Peyer's patch (tissue), 4 donors: ENCODE measurements around the gene FXN. TPM values are rescaled to one million over a fixed set of nuclear protein-coding genes. Genes with fewer than 3 reads are reported as not detected.

Source experiments
- DNase-seq, 3 donors: peaks; one replicate each; pipeline ENCODE4 v3.0.0-alpha.2; 2017 to 2019
- H3K27ac ChIP-seq, 4 donors: fragments of 200-600 bp; sonication (generic); one replicate each; pipeline ENCODE4 v1.5.1; 2016 to 2019
- H3K27me3 ChIP-seq, 2 donors: fragments of 200-600 bp; sonication (generic); one replicate each; pipeline ENCODE4 v1.5.1; 2019
- H3K36me3 ChIP-seq, 3 donors: fragments of 200-600 bp; sonication (generic); one replicate each; pipeline ENCODE4 v1.5.1; 2016 to 2019
- H3K4me1 ChIP-seq, 4 donors: fragments of 200-600 bp; sonication (generic); one replicate each; pipeline ENCODE4 v1.5.1; 2016 to 2019
- H3K4me3 ChIP-seq, 4 donors: fragments of 200-600 bp; sonication (generic); 1 replicate in 3 of 4; 2 replicates in 1 of 4; pipeline ENCODE4 v1.5.1; 2016 to 2019; ENCODE audit warnings: mild to moderate bottlenecking in 1 of 4
- H3K9me3 ChIP-seq, 4 donors: fragments of 200-600 bp; sonication (generic); one replicate each; pipeline ENCODE4 v1.5.1; 2016 to 2019; ENCODE audit warnings: mild to moderate bottlenecking in 1 of 4
- POLR2A ChIP-seq, 2 donors: fragments of 450-650 bp; IDR thresholded peaks; one replicate each; pipeline ENCODE4 v1.5.1; 2017; ENCODE audit warnings: antibody characterized with exemption in 2 of 2, mild to moderate bottlenecking in 2 of 2, moderate library complexity in 2 of 2
- total RNA-seq, 4 donors: library from RNA; depleted of rRNA; stranded (reverse); fragments of >200 nt; gene quantifications; one replicate each; pipeline ENCODE4 v1.1.0, GENCODE V29; 2016
- TF ChIP-seq, protein P1 (sequence below), 6 experiments: fragments of 450-650 bp in 4 of 6; fragments of 200-600 bp in 2 of 6; sonication (generic) in 1 of 6; IDR thresholded peaks; one replicate each; pipeline ENCODE4 v1.5.1; 2017 to 2019; ENCODE audit warnings: antibody characterized with exemption in 6 of 6, mild to moderate bottlenecking in 3 of 6, moderate library complexity in 1 of 6

FXN gene
- total RNA-seq, 4 donors from 2014 or later = 1.7 to 4.2 (median 2.7) TPM

DNA sequence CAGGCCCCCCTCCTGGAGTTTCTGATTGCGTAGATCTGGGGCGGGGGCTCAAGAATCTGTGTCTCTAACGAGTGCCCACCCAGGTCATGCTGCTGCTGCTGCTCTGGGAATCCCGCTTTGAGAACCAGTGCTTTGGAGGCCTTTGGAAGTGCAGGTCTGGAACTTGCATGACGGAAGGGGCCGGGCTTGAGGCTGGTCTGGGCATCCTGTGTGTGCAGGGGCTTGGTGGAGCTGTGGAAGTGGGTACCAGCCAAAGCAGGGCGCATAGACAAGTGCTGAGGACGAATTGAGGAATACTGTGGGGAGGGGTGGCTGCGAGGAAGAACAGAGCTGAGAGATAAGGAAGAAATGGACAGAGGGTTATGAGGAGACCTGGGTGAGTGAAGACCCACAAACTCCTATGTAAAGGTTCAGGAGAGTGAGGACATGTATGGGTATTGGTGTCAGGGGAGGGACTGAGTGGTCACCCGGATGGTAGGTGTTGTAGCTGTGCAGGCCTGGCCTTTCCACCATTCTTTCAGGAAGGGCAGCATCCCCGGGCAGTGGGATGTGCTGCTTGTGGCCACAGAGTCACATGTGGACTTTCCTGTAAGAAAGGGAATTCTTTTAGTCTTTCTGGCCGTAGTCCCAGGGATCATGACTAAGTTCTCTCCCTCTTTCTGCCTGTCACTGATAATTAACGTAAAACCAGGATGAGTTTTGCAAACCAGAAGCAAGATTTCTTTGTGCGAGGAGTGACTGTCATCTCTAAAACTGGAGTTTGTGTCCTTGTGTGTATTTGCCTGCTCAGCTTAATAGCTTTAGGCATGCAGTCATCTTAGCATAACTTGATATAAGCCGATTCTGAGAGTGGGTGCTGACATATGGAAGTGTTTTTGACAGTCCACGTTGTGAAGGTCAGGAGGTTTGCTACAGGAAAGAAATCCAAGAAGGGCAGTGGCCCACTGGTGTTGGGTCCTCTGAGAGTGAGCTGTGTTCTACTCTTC lies 95.2 kb downstream of the FXN start:
- TF ChIP-seq, protein P1, sequence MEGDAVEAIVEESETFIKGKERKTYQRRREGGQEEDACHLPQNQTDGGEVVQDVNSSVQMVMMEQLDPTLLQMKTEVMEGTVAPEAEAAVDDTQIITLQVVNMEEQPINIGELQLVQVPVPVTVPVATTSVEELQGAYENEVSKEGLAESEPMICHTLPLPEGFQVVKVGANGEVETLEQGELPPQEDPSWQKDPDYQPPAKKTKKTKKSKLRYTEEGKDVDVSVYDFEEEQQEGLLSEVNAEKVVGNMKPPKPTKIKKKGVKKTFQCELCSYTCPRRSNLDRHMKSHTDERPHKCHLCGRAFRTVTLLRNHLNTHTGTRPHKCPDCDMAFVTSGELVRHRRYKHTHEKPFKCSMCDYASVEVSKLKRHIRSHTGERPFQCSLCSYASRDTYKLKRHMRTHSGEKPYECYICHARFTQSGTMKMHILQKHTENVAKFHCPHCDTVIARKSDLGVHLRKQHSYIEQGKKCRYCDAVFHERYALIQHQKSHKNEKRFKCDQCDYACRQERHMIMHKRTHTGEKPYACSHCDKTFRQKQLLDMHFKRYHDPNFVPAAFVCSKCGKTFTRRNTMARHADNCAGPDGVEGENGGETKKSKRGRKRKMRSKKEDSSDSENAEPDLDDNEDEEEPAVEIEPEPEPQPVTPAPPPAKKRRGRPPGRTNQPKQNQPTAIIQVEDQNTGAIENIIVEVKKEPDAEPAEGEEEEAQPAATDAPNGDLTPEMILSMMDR (IDR thresholded peaks at IDR 0.05) = no peak
- TF ChIP-seq POLR2A (IDR thresholded peaks at IDR 0.05) = no peak
- peak overlapping the region in 3 of 4 donors; percentile 68 to 91 (median 86) for H3K27ac ChIP-seq
- no peaks in the 10 kb centered on the region for H3K9me3 ChIP-seq
- H3K4me3 ChIP-seq = no peak overlapping the region
- peak in 1 of 3 donors; percentile 41 for DNase-seq
- H3K36me3 ChIP-seq = peaks cover 0 to 5% (median 0%) of the 10 kb centered on the region in 3 donors
- H3K27me3 ChIP-seq = no peaks in the 10 kb centered on the region
- peaks cover 0 to 30% (median 0%) of the 10 kb centered on the region in 4 donors for H3K4me1 ChIP-seq

DNA sequence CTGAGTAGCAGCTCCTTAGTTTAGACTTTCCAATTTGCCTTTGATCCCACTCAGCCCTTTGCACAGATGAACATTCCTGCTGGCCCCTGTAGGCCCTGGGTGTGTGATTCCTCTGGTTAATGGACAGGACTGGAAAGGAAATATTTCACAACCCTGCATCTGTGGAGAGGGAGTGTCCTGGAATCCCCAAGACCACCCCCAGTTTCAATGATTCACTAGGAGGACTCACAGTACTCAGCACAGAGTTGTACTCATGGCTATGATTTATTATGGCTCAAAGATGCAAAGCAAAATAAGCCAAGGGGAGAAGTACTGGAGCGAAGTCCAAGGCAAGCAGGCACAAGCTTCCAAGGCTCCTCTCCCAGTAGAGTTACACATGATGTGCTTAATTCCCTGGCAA lies 96.1 kb downstream of the FXN start:
- H3K9me3 ChIP-seq = no peaks in the 10 kb centered on the region
- H3K4me1 ChIP-seq = peaks cover 0 to 30% (median 0%) of the 10 kb centered on the region in 4 donors
- H3K27me3 ChIP-seq = no peaks in the 10 kb centered on the region
- peak overlapping the region in 1 of 4 donors; percentile 14 for H3K4me3 ChIP-seq
- peaks cover 0 to 5% (median 0%) of the 10 kb centered on the region in 3 donors for H3K36me3 ChIP-seq
- H3K27ac ChIP-seq = peak overlapping the region in 3 of 4 donors; percentile 68 to 91 (median 86)
- DNase-seq = peak in 2 of 3 donors; percentile 55 to 75
- TF ChIP-seq, protein P1 (IDR thresholded peaks at IDR 0.05) = no peak
- TF ChIP-seq POLR2A (IDR thresholded peaks at IDR 0.05) = peak in 1 of 2 donors; percentile 66

DNA sequence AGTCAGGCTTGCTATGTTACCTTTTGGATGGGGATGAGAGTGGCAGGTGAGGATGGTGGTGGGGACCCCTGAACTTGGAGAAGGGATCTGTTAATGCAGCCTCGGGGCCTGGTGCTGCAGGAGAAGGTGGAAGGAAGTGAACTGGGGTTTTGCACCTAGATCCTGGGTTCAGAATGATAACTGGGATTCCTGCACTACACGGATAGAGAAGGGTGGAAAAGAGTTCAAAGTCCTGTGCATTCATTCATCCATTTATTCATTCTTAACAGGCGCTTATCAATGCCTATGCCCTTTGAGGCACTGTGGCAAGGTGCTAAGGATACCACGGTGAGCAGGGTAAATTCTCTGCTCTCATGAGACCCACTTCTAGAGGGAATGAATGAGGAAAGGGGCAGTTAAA lies 96.8 kb downstream of the FXN start:
- peaks cover 0 to 30% (median 0%) of the 10 kb centered on the region in 4 donors for H3K4me1 ChIP-seq
- TF ChIP-seq POLR2A (IDR thresholded peaks at IDR 0.05) = no peak
- TF ChIP-seq, protein P1 (IDR thresholded peaks at IDR 0.05) = no peak
- peak overlapping the region in 3 of 4 donors; percentile 51 to 91 (median 86) for H3K27ac ChIP-seq
- H3K4me3 ChIP-seq = peak overlapping the region in 1 of 4 donors; percentile 14
- DNase-seq = peak in 1 of 3 donors; percentile 44
- no peaks in the 10 kb centered on the region for H3K27me3 ChIP-seq
- peaks cover 0 to 6% (median 0%) of the 10 kb centered on the region in 3 donors for H3K36me3 ChIP-seq
- H3K9me3 ChIP-seq = no peaks in the 10 kb centered on the region

DNA sequence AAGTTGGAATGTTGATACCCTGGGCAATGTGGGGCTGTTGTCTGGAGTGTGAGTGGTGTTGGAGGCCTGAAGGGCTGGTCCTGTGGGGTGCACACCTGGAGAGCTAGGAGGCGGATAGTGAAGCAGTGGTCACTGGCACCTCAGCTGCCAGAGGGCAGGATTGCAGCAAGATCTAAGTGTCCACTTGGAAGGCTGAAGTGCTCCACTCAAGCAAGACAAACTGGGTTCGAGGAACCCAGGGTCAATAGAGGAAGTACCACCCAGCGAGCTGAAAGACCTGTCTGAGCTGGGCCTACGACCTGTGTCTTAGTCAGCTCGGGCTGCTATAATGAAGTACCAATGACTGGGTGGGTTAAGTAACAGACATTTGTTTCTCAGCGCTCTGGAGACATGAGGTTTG lies 98.9 kb downstream of the FXN start:
- no peaks in the 10 kb centered on the region for H3K27me3 ChIP-seq
- no peak overlapping the region for H3K4me3 ChIP-seq
- H3K27ac ChIP-seq = no peak overlapping the region
- peak in 1 of 3 donors; percentile 32 for DNase-seq
- H3K36me3 ChIP-seq = peaks cover 0 to 9% (median 0%) of the 10 kb centered on the region in 3 donors
- peaks cover 0 to 30% (median 0%) of the 10 kb centered on the region in 4 donors for H3K4me1 ChIP-seq
- TF ChIP-seq, protein P1 (IDR thresholded peaks at IDR 0.05) = no peak
- no peak for TF ChIP-seq POLR2A (IDR thresholded peaks at IDR 0.05)
- no peaks in the 10 kb centered on the region for H3K9me3 ChIP-seq

DNA sequence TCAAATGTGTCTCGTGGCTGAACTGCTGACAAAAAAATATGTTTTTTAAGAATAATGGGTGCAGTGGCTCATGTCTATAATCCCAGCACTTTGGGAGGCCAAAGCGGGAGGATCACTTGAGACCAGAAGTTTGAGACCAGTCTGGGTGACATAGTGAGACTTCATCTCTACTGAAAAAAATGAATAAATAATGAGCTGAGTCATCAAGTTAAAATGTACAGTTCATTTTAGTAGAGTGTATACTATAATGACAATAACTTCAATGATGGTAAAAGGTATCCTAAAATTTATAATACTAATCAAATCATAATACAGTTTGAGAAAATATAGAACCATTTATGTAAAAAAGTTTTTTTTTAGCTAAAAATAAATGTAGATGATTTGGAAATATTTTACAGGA lies 100.6 kb downstream of the FXN start:
- Histone ChIP-seq H3K9me3 (no peaks in the 10 kb centered on the region), H3K36me3 (peaks cover 0 to 9% (median 0%) of the 10 kb centered on the region in 3 donors), H3K27ac (no peak overlapping the region), H3K4me1 (peaks cover 0 to 12% (median 0%) of the 10 kb centered on the region in 4 donors), H3K4me3 (no peak overlapping the region), H3K27me3 (no peaks in the 10 kb centered on the region)
- no peak for DNase-seq
- TF ChIP-seq POLR2A (IDR thresholded peaks at IDR 0.05) = no peak
- TF ChIP-seq, protein P1 (IDR thresholded peaks at IDR 0.05) = no peak
